ENCODE data around the gene LRRFIP2. TPM values are rescaled to one million over a fixed set of nuclear protein-coding genes. Genes with fewer than 3 reads are reported as not detected.

The LRRFIP2 gene
- total and polyA plus RNA-seq, 8 donors = 25.9 to 131 (median 39.0) TPM

DNA sequence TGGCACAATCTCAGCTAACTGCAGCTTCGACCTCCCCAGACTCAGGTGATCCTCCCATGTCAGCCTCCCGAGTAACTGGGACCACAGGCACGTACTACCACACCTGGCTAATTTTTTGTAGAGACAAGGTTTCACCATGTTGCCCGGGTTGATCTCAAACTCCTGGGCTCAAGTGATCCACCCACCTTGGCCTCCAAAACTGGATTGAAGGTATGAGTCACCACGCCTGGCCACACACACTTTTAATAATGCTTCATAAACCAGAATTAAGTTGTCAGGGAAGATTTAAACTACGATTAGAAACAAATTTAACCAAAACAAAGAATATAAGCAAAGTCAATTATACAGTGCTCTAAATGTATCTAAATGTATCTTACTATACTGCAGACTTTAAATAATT lies 87.5 kb downstream of the LRRFIP2 start:
- Histone ChIP-seq H3K27ac (no peak overlapping the region), H3K27me3 (no peaks in the 10 kb centered on the region), H3K4me3 (no peak overlapping the region), H3K36me3 (peaks cover 0 to 47% (median 44%) of the 10 kb centered on the region in 4 donors), H3K4me1 (peaks cover 0 to 24% (median 10%) of the 10 kb centered on the region in 4 donors), H3K9me3 (no peaks in the 10 kb centered on the region)
- TF ChIP-seq, protein P1, sequence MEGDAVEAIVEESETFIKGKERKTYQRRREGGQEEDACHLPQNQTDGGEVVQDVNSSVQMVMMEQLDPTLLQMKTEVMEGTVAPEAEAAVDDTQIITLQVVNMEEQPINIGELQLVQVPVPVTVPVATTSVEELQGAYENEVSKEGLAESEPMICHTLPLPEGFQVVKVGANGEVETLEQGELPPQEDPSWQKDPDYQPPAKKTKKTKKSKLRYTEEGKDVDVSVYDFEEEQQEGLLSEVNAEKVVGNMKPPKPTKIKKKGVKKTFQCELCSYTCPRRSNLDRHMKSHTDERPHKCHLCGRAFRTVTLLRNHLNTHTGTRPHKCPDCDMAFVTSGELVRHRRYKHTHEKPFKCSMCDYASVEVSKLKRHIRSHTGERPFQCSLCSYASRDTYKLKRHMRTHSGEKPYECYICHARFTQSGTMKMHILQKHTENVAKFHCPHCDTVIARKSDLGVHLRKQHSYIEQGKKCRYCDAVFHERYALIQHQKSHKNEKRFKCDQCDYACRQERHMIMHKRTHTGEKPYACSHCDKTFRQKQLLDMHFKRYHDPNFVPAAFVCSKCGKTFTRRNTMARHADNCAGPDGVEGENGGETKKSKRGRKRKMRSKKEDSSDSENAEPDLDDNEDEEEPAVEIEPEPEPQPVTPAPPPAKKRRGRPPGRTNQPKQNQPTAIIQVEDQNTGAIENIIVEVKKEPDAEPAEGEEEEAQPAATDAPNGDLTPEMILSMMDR (IDR thresholded peaks at IDR 0.05) = no peak
- no peak for TF ChIP-seq POLR2AphosphoS5 (IDR thresholded peaks at IDR 0.05)
- TF ChIP-seq POLR2A (IDR thresholded peaks at IDR 0.05) = no peak
- TF ChIP-seq EP300 (IDR thresholded peaks at IDR 0.05) = no peak
- intact Hi-C loops (cut with DNase I; ENCODE audit: low total_unique reads) = no loop called here
- 80 to 94% (median 91%) methylated on average over 6 of the region's 6 CpGs for WGBS, 5 donors
- no peak for DNase-seq

GRCh38 chr3:37082317-37082716 lies 92.1 kb downstream of the LRRFIP2 start:
- whole genome bisulfite sequencing, 5 donors = 32 to 71% (median 46%) methylated on average over 3 of the region's 3 CpGs

DNA sequence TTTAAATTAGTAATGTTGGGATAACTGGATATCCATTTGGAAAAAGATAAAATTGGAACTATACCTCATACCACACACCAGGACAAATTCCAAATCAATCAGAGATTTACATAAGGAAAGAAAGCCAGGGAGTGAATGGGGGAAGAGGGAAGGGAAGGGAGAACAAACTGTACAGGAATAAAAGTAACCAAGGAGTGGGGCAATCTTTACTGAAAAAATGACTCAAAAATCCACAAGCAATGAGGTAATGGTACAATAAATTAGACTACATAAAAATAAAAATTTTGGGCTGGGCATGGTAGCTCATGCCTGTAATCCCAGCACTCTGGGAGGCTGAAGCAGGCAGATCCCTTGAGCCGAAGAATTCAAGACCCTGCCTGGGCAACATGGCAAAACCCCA lies 98.4 kb downstream of the LRRFIP2 start:
- intact Hi-C loops (cut with DNase I; ENCODE audit: low total_unique reads) = no loop called here
- H3K4me3 ChIP-seq = no peak overlapping the region
- no peak for DNase-seq
- no peak for TF ChIP-seq EP300 (IDR thresholded peaks at IDR 0.05)
- TF ChIP-seq POLR2AphosphoS5 (IDR thresholded peaks at IDR 0.05) = no peak
- no peak for TF ChIP-seq POLR2A (IDR thresholded peaks at IDR 0.05)
- TF ChIP-seq, protein P1 (IDR thresholded peaks at IDR 0.05) = no peak
- no peaks in the 10 kb centered on the region for H3K27me3 ChIP-seq
- no peaks in the 10 kb centered on the region for H3K9me3 ChIP-seq
- no peak overlapping the region for H3K27ac ChIP-seq
- 85 to 100% (median 100%) methylated on average over 1 of the region's 1 CpG for WGBS, 5 donors
- H3K36me3 ChIP-seq = peaks cover 3 to 71% (median 60%) of the 10 kb centered on the region in 4 donors
- peaks cover 0 to 29% (median 14%) of the 10 kb centered on the region in 4 donors for H3K4me1 ChIP-seq

More at GRCh38 chr3:37082317-37082716, 92.1 kb downstream of the LRRFIP2 start:
- Histone ChIP-seq H3K36me3 (peaks cover 0 to 59% (median 53%) of the 10 kb centered on the region in 4 donors), H3K4me3 (no peak overlapping the region), H3K9me3 (no peaks in the 10 kb centered on the region), H3K4me1 (peaks cover 0 to 30% (median 11%) of the 10 kb centered on the region in 4 donors), H3K27ac (peak overlapping the region in 2 of 5 donors; percentile 17 to 50), H3K27me3 (no peaks in the 10 kb centered on the region)
- DNase-seq = no peak
- intact Hi-C loops (cut with DNase I; ENCODE audit: low total_unique reads) = no loop called here
- no peak for TF ChIP-seq POLR2A (IDR thresholded peaks at IDR 0.05)
- TF ChIP-seq, protein P1 (IDR thresholded peaks at IDR 0.05) = no peak
- TF ChIP-seq POLR2AphosphoS5 (IDR thresholded peaks at IDR 0.05) = no peak
- TF ChIP-seq EP300 (IDR thresholded peaks at IDR 0.05) = no peak

GRCh38 chr3:37074178-37074577 lies 100.2 kb downstream of the LRRFIP2 start:
- H3K9me3 ChIP-seq = no peaks in the 10 kb centered on the region
- DNase-seq = no peak
- peaks cover 0 to 25% (median 12%) of the 10 kb centered on the region in 4 donors for H3K4me1 ChIP-seq
- H3K27ac ChIP-seq = no peak overlapping the region
- no peaks in the 10 kb centered on the region for H3K27me3 ChIP-seq
- no peak overlapping the region for H3K4me3 ChIP-seq
- peaks cover 3 to 58% (median 51%) of the 10 kb centered on the region in 4 donors for H3K36me3 ChIP-seq
- intact Hi-C loops (cut with DNase I; ENCODE audit: low total_unique reads) = no loop called here
- TF ChIP-seq POLR2A (IDR thresholded peaks at IDR 0.05) (no peak), EP300 (IDR thresholded peaks at IDR 0.05) (no peak), POLR2AphosphoS5 (IDR thresholded peaks at IDR 0.05) (no peak)
- TF ChIP-seq, protein P1 (IDR thresholded peaks at IDR 0.05) = no peak
- 58 to 82% (median 71%) methylated on average over 3 of the region's 3 CpGs for WGBS, 5 donors
